Vagina (tissue), 2 donors: ENCODE measurements around the gene EHD3.
A peak's percentile ranks its signal among the peaks of the same experiment; 100 is the strongest.

Experiments
- CTCF ChIP-seq, 3 experiments: fragments of 450-650 bp in 2 of 3; fragments of 200-600 bp in 1 of 3; sonication (generic) in 1 of 3; IDR thresholded peaks; one replicate each; pipeline ENCODE4 v1.5.1; 2017 to 2019; ENCODE audit warnings: antibody characterized with exemption in 3 of 3, mild to moderate bottlenecking in 2 of 3, moderate library complexity in 2 of 3
- POLR2A ChIP-seq, 2 donors: fragments of 450-650 bp; IDR thresholded peaks; one replicate each; pipeline ENCODE4 v1.6.1; 2017; ENCODE audit warnings: antibody characterized with exemption in 2 of 2, mild to moderate bottlenecking in 2 of 2, moderate library complexity in 2 of 2
- POLR2AphosphoS5 ChIP-seq, 2 donors: sonication (generic); formaldehyde crosslinking; IDR thresholded peaks; one replicate each; pipeline ENCODE4 v1.9.0; 2017; ENCODE audit warnings: antibody characterized with exemption in 2 of 2, mild to moderate bottlenecking in 2 of 2, low read depth in 1 of 2; ENCODE audit not compliant: insufficient read depth in 1 of 2

- TF ChIP-seq CTCF (IDR thresholded peaks at IDR 0.05) (peak in 2 of 3 experiments; percentile 33 to 51), POLR2AphosphoS5 (IDR thresholded peaks at IDR 0.05; ENCODE audit: insufficient read depth in 1 of 2, low read depth in 1 of 2) (peak in 1 of 2 donors; percentile 74), POLR2A (IDR thresholded peaks at IDR 0.05) (no peak)
Observed at GRCh38 chr2:31233741-31234682, at the start of gene EHD3.
